ENCODE data around the gene DDX46.
"Not testable (repeated sequence)": the region's sequence is repeated elsewhere in the genome, so short reads cannot be mapped to it uniquely, and the experiment has no call there.

Gene DDX46

DNA sequence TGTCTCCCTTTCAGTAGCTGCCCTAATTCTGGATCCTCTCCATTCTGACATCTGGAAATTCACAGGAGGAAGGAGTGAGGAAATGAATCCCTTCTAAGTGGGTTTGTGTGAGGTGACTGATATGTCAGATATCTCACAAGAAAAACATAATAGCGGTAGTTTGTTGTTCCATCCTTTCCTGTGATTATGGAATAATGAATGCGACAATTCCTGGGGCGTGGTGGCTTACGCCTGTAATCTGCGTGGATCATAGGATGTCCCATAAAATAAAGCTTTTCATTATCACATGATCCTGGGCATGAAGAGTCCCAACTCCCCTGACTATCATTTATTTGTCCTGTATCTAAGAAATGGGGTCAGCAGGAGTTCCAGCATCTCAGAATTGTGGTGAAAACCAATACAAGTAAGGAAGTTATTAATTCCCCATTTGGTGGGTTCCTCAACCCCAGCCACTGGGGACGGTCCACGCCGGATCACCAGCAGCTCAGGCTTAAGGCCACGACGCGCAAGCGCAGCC lies 86.8 kb downstream of the DDX46 start:
- no peak for DNase-seq (ENCODE audit: low read depth, low spot score)

DNA sequence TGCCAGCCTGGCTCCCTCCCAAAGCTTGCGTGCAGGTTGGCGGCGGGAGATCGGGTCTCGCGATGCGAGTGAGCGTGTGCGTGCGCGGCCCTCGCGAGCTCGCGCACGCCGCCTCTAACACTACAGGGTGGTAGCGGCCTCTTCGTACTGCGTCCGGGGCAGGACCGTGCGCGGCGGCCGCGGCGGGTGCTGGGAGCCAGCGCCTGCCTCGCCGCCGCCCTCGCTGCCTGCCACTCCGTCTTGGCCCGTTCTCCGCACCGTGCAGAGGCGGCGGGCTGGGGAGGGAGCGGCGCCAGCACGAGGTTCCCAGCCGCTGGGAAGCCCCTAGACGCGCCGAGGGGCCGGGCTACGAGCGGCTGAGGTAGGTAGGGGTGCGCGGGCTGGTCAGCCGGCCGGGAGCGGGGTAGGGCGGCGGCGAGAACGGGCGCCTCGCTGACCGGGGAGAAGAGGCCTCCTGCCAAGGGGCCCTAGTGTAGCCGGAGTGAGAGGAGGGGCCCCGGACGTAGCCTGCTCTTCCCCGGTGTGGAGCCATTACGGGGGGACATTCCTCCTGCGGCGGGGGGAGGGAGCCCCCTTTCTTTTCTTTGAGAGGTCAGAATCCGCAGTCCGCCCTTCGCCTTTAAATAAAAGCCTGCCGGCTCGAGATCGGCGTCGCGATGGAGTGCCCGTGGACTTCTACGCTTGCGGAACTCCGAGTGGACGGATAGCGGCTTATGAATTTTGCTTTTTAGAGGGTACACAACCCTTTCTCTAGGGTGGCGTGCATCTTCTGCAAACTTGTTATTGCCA lies 87.5 kb downstream of the DDX46 start, which contains the start of gene C5orf24:
Gene C5orf24 (plus strand): TSS at position 117 of the 789 bp plus-strand sequence. CDS start 8,933 bp downstream, outside the sequence.
- DNase-seq (ENCODE audit: low read depth, low spot score), result peak; percentile 92

DNA sequence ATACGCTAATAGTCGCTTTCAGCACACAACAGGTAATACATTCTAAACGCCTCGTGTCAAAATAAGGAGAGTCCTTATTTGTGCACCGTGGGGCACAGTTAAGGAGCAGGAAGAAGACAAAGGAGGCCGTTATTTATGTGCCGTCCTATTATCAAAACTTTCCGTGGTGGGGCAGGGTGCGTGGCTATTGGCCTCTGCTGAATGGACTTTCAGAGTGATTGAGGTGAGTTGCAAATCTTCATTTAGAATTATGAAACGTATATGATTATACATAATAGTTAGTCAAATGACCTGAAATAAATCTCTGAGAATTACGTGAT lies 88.0 kb downstream of the DDX46 start:
- DNase-seq (ENCODE audit: low read depth, low spot score), result no peak

GRCh38 chr5:134849434-134849933 lies 90.9 kb downstream of the DDX46 start:
- DNase-seq (ENCODE audit: low read depth, low spot score), result not testable (repeated sequence)

DNA sequence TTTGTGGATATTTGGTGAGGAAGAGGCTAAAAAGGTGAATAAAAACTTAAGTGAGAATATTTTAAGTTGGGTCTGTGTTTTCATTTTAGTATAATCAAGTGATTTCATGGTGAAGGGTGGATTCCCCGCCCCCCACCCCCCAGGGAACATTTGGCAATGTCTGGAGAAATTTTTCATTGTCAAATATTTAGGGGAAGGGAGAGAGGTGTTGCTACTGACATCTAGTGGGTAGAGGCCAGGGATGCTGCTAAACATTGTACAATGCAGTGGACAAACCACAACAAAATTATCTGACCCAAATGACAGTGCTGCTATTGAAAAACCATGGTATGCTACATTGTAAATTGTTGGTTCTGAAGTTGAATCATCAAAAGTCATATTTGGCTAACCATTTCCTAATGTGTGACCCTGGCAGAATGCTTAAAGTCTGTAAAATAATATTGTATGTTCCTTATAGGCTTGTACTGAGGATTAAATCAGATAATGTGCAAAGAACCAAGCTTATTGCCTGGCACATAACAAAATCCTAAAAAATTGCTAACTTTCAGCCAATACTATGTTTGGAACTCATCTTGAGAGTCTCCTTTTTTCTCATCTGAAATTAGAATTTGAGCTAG lies 92.8 kb downstream of the DDX46 start:
- no peak for DNase-seq (ENCODE audit: low read depth, low spot score)

DNA sequence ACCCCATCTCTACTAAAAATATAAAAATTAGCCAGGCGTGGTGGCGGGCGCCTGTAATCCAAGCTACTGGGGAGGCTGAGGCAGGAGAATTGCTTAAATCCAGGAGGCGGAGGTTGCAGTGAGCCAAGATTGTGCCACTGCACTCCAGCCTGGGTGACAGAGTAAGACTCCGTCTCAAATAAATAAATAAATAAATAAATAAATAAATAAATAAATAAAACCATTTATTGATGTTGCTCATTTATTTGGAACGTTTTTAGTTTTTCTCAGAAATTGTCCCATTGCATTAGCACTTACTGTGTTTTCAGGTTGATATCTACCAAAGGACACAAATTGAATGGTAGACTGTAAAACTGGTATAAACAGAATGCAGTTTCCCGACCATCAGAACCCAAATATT lies 97.9 kb downstream of the DDX46 start:
- DNase-seq (ENCODE audit: low read depth, low spot score), result not testable (repeated sequence)

DNA sequence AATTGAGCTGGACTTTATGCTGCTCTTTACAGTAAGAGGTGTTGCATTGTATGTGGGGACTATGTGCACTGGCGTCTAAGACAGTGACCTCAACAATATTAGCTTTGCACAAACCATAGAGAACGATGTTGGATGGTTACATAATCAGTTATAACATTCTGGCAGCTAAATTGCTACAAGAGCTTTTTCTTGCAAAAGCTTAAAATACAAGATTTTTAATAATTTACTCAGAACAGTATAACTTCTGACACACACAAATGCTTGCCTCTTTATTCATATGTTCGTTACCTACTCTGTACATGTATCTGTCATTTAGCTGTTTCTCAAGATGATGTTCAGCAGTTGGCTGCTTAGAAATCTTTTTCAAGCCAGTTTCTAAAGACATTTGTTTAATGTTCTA lies 98.8 kb downstream of the DDX46 start:
- DNase-seq (ENCODE audit: low read depth, low spot score), result no peak

DNA sequence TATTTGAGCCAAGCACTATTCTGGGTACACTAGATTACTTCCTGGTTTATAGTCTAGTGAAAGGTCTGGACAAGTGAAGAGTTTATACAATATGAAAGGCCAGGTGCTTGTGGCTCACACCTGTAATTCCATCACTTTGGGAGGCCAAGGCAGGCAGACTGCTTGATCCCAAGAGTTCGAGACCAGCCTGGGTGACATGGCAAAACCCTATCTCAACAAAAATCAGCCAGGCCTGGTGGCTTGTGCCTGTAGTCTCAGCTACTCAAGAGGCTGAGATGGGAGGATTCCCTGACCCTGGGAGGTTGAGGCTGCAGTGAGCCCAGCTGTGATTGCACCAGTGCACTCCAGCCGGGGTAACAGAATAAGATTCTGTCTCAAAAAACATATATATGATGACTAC lies 106.1 kb downstream of the DDX46 start:
- DNase-seq (ENCODE audit: low read depth, low spot score), result no peak

DNA sequence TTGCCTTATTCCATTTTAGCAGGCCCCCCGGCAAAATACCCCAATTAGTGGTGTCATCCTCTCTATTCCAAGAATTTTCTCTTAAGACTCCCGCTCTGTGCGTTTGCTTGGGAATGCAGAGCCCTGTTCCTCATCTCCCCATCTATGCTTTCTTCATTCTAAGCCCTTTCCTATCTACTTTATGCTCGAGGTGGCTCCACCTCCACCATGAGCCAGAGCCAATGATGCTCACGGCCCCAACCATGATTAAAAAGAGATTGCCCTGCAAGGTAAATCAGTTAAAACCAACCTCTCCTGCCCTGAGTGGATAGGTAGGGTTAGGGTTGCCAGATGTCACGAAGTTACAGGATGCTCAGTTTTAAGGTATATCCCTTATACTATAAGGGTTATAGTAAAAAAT lies 114.9 kb downstream of the DDX46 start:
- DNase-seq (ENCODE audit: low read depth, low spot score), result no peak

- DNase-seq (ENCODE audit: low read depth, low spot score), result peak; percentile 93
Measured at GRCh38 chr5:134873987-134874830, 115.6 kb downstream of the DDX46 start, which contains the start of gene TXNDC15. Gene TXNDC15 (plus strand): TSS chr5:134874371. CDS start chr5:134874428, 57 bp downstream.

- peak; percentile 47 for DNase-seq (ENCODE audit: low read depth, low spot score)
Measured at GRCh38 chr5:134874831-134875655, 116.5 kb downstream of the DDX46 start.

GRCh38 chr5:134877159-134877558 lies 118.6 kb downstream of the DDX46 start:
- no peak for DNase-seq (ENCODE audit: low read depth, low spot score)

DNA sequence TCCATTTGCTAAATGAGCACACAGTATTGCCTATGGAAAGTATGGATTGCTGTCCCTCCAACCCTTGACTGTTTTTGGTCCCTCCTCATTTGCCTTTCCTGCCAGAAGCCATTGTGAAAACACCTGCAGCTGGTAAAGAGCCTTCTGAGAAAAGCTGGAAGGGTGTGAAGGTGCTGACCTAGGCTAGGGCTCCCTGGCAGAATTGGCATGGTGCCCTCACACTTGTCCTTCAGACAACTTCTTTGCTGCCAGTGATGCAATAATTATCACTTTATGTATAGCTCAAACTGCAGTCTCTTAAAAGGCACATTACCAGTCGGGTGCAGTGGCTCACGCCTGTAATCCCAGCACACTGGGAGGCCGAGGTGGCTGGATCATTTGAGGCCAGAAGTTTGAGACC lies 119.8 kb downstream of the DDX46 start:
- no peak for DNase-seq (ENCODE audit: low read depth, low spot score)

DNA sequence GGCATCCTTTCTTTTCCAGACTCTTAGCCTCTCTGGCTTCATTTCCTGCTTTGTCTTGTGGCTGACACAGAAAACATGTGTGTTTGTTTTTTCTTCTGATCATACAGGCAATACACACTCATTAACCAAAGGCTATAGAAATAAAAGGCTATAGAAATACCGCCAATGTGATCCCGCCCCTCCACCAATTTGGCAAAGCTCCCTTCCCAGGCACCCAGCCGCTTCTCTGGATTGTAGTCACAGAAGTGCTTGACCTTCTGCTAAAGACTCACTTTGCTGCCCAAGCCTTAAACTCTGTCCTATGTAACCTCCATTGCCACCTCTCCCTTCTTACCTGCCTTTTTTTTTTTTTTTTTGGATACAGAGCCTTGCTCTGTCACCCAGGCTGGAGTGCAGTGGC lies 120.9 kb downstream of the DDX46 start:
- no peak for DNase-seq (ENCODE audit: low read depth, low spot score)
